ENCODE data around the gene GCK. TPM values are rescaled to one million over a fixed set of nuclear protein-coding genes. Genes with fewer than 3 reads are reported as not detected.
A peak's percentile ranks its signal among the peaks of the same experiment; 100 is the strongest.

Gene GCK
- total and polyA plus RNA-seq, 12 donors = 0.09 to 2.1 (median 0.50) TPM; not detected in 3

- H3K27ac ChIP-seq = peak overlapping the region in 1 of 5 donors; percentile 93
- H3K36me3 ChIP-seq (replicated peaks in 1 of 2) = peaks cover 0 to 4% of the 10 kb centered on the region in 2 donors
- TF ChIP-seq POLR2A (IDR thresholded peaks at IDR 0.05) (no peak), CTCF (IDR thresholded peaks at IDR 0.05) (no peak)
- DNase-seq = no peak
- no peaks in the 10 kb centered on the region for H3K4me1 ChIP-seq (replicated peaks in 1 of 2)
- H3K4me3 ChIP-seq = peak overlapping the region in 1 of 4 donors; percentile 64
- no peaks in the 10 kb centered on the region for H3K27me3 ChIP-seq
- intact Hi-C loops (cut with DNase I) = no loop called here
- WGBS, 4 donors = 64 to 81% (median 67%) methylated on average over 2 of the region's 2 CpGs
- H3K9me3 ChIP-seq (replicated peaks in 1 of 3) = no peaks in the 10 kb centered on the region
Measured at GRCh38 chr7:44105832-44106231, 83.4 kb downstream of the GCK start.

GRCh38 chr7:44104860-44105771 lies 84.1 kb downstream of the GCK start:
- peaks cover 0 to 4% of the 10 kb centered on the region in 2 donors for H3K36me3 ChIP-seq (replicated peaks in 1 of 2)
- WGBS, 4 donors = 41 to 46% (median 46%) methylated on average over 11 to 28 of the region's 28 CpGs
- intact Hi-C loops (cut with DNase I) = no loop called here
- no peaks in the 10 kb centered on the region for H3K27me3 ChIP-seq
- no peak for TF ChIP-seq CTCF (IDR thresholded peaks at IDR 0.05)
- TF ChIP-seq POLR2A (IDR thresholded peaks at IDR 0.05) = no peak
- no peaks in the 10 kb centered on the region for H3K4me1 ChIP-seq (replicated peaks in 1 of 2)
- DNase-seq = peak in 1 of 7 donors; percentile 35
- peak overlapping the region in 1 of 4 donors; percentile 64 for H3K4me3 ChIP-seq
- no peaks in the 10 kb centered on the region for H3K9me3 ChIP-seq (replicated peaks in 1 of 3)
- peak overlapping the region in 4 of 5 donors; percentile 18 to 93 (median 70) for H3K27ac ChIP-seq

GRCh38 chr7:44103923-44104859 lies 85.0 kb downstream of the GCK start, which contains the start of gene AEBP1:
Gene AEBP1 (plus strand): TSS chr7:44104345. CDS start chr7:44104666, 321 bp downstream.
- 4 to 6% (median 5%) methylated on average over 26 to 74 of the region's 87 CpGs; no CpG with 5 or more reads in 1 of the 4 donors for WGBS, 4 donors
- Histone ChIP-seq H3K36me3 (replicated peaks in 1 of 2) (peaks cover 0 to 4% of the 10 kb centered on the region in 2 donors), H3K9me3 (replicated peaks in 1 of 3) (no peaks in the 10 kb centered on the region), H3K27ac (peak within 1 kb of the TSS in 4 of 5 donors; percentile 18 to 93 (median 70)), H3K4me3 (peak within 1 kb of the TSS in 1 of 4 donors; percentile 64), H3K27me3 (no peaks in the 10 kb centered on the region), H3K4me1 (replicated peaks in 1 of 2) (no peaks in the 10 kb centered on the region)
- TF ChIP-seq CTCF (IDR thresholded peaks at IDR 0.05) = no peak
- TF ChIP-seq POLR2A (IDR thresholded peaks at IDR 0.05) = no peak
- intact Hi-C loops (cut with DNase I) = no loop called here
- DNase-seq = no peak

GRCh38 chr7:44103566-44103922 lies 85.7 kb downstream of the GCK start:
- Histone ChIP-seq H3K27ac (peak overlapping the region in 2 of 5 donors; percentile 68 to 93), H3K9me3 (replicated peaks in 1 of 3) (no peaks in the 10 kb centered on the region), H3K4me3 (no peak overlapping the region), H3K27me3 (no peaks in the 10 kb centered on the region), H3K36me3 (replicated peaks in 1 of 2) (peaks cover 0 to 4% of the 10 kb centered on the region in 2 donors), H3K4me1 (replicated peaks in 1 of 2) (no peaks in the 10 kb centered on the region)
- DNase-seq = no peak
- 68 to 83% (median 74%) methylated on average over 4 to 8 of the region's 8 CpGs for WGBS, 4 donors
- intact Hi-C loops (cut with DNase I) = no loop called here
- no peak for TF ChIP-seq CTCF (IDR thresholded peaks at IDR 0.05)
- TF ChIP-seq POLR2A (IDR thresholded peaks at IDR 0.05) = no peak

Measured in adrenal gland (tissue), 12 donors.